Ishikawa (cell line): ENCODE results near the gene PIGV.

ENCODE experiments used
- CEBPB ChIP-seq: IDR thresholded peaks from 2 replicates; pipeline ENCODE4 v1.6.1; 2012
- CREB1 ChIP-seq: IDR thresholded peaks from 2 replicates; pipeline ENCODE4 v1.6.1; 2012; ENCODE audit warnings: low read depth
- EP300 ChIP-seq: IDR thresholded peaks from 2 replicates; pipeline ENCODE4 v1.6.1; 2012; ENCODE audit warnings: borderline replicate concordance
- YY1 ChIP-seq: IDR thresholded peaks from 2 replicates; pipeline ENCODE4 v1.6.1; 2012; ENCODE audit warnings: low read depth
- ZBTB7A ChIP-seq: IDR thresholded peaks from 2 replicates; pipeline ENCODE4 v1.6.1; 2012; ENCODE audit warnings: low read depth

DNA sequence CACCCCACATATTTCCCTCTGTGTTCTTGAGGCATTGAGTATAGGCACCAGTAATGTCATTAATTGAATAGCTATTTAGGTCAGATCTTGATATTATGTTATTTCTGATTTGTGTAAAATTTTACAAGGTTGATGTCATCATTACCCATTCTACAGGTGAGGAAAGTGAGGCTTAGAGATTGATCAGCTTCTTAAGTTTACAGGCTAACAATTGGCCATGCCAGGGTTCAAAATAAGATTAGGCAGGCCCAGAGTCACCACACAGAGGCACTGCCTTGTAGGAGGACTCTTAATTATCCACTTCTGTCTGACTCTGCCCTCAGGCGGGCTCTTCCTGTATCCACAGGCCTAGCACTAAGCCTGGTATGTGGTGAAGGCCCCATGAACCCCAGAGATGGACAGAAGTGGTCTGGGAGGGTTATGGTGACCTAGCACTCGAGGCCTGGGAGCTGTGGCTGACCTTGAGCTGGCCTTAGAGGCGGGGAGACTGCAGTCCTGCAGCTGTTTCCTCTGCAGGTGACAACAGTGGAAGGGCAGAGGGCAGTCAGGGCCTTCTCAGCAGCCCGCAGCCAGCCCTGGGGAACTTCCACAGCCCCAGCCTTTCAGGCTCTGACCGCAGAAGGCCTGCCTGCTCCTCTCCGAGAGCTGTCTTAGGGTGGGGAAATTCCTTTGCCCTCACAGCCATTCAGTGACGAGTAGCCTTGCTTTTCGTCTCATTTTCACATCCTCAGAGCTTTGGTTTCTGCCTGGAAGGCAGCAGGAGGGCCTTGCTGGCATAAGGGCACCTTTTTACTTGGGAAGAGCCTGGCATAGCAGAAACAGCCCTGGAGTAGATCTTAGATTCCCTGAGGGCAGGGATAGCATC is 51.0 kb downstream of the PIGV start:
- no peak for TF ChIP-seq ZBTB7A
- no peak for TF ChIP-seq CREB1
- no peak for TF ChIP-seq YY1
- no peak for TF ChIP-seq EP300
- no peak for TF ChIP-seq CEBPB
